GM19452 (cell line): ENCODE data around the gene TNFSF10.

ENCODE experiments used
- ATAC-seq: cut with Tn5 transposase; IDR thresholded peaks from one replicate; pipeline ENCODE4 v1.9.1; 2021; ENCODE audit not compliant: unreplicated experiment

The TNFSF10 gene

DNA sequence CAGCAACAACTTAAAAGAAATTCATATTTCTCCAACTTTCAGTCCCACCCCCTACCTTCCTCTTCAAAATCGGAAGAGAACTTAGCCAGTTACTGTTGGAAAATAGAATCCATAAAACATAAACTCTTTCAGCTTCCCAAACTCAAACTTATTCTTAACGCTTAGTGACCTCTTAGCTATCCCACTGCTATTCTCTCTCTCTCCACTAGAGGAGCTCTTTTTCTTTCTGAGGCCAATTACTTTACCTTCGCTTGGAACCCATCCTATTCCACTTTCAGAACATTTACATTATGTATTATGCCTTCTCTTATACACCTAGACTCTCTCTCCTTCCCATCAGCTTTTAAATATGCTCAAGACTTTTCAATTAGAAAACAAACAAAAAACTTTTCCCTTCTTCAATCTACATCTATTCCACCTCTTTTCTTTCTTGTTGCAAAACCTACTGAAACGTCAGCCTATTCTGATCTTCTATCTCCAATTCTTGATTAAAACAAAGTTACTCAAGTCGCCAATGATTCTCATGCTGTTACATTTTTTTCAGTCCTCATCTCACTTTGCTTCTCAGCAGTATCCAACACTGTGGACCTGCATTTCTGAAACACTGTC is 61.6 kb downstream of the TNFSF10 start:
- no peak for ATAC-seq

DNA sequence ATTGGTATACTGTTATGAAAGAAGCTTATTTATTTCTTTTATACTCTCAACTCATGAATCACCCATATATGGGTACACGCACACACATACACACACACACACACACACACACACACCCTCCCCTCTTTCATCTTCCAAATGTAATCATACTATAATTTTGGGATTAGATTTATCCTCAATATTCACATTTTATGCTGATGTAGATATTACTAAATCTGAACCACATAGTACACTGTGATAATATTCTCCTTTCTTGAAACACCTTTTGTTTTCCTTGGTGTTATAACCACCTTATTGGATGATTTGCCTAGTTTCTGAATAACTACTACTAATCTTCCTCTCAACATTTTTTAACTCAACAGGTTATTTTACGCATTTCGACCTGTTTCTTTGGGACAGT is 66.8 kb downstream of the TNFSF10 start:
- no peak for ATAC-seq
